HS-27A (cell line): ENCODE results near the gene CLASP2.

Experiments used
- DNase-seq: peaks from one replicate; pipeline ENCODE4 v3.0.0-alpha.2; 2012; ENCODE audit warnings: low read depth, missing footprints

The CLASP2 gene

DNA sequence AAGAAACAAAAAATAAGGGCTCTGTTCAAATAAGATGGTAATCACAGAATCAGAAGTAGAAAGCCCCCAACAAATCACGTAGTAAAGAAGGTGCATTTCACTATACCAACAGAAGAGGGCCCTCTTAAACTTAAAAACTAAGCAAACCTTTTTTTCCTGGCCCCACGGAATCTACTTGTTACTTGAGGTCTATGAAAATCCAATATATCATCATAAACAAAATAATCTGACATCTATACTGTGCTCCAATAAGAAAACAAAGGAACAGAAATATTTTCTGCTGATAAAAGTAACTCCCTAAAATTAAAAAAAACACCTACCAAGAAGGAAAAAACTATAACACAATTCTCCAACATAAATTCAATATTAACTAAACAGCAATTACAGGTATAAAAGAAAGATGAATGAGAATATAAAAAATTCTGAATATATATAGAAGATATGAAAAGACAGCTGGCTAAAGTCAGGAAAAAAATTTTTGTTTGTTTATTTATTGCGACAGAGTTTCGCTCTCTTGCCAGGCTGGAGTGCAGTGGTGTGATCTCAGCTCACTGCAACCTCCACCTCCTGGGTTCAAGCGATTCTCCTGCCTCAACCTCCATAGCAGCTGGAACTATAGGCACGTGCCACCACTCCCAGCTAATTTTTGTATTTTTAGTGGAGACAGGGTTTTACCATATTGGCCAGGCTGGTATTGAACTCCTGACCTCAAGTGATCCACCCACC is 81.8 kb downstream of the CLASP2 start:
- DNase-seq: peak; percentile 12

DNA sequence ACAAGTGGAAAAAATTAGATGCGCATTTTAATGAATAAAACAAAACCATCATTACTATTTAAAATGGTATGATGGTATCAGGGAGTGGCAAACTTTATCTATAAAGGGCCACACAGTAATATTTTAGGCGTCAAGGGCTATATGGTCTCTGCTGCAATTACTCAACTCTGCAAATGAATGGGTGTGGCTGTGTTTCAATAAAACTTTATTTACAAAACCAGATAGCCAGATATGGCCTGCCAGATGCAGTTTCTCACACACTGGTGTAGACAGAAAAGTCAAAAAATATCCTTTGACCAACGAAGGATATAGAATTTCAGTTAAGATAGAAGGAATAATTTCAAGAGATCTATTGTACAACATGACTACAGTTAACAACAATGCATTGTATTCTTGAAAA is 83.8 kb downstream of the CLASP2 start:
- DNase-seq: no peak

DNA sequence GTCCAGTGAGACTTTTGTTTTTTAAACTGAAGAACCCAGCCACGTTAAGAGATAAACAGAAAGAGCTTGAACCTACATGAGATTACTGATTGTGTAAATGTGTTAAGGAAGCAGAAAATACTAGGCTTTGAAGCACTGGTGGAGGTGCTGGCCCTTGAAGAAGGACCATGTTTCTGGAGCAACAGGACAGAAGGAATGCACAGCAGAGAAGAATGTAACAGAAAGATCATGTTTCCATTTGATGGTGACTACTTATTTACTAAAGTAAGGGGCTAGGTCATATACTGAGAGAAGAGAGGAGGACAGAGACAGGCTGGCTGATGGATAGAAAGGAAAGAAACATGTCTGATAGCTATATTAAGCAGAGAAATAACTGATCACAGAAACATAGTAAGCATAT is 88.8 kb downstream of the CLASP2 start:
- DNase-seq: no peak

DNA sequence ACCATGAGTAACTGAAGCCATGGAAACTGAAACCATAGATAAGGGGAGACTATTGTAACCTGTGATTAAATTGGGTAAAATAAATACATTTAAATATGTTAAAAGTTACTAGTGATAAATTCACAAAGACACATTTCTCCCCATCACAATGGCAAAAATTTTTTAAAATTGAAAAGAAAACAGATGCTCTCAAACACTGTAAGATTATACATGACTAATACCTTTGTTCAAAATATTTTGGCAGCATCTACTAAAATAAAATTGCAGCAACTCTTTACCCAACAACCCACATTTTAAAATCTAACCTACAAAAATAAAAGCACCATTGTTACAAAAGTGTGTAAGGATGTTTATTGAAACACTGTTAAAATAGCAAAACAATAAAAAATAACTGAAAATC is 93.3 kb downstream of the CLASP2 start:
- DNase-seq: no peak

DNA sequence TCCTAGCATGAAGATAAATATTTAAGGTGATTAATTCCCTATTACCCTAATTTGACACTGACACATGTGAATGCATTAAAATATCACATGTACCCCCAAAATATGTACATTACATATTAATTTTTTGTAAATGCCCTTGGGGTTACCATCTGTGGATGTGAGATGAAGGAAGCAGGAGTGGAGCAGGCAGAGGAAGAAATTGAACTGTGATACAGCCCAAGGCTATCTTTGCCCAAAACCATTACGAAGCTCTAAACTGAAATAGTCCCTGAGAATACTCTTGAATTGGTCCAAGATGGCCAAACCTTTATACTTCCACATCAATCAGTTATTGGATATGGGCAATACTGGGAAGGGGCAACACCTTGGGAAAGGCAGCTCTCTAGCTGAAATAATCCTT is 105.0 kb downstream of the CLASP2 start:
- no peak for DNase-seq

DNA sequence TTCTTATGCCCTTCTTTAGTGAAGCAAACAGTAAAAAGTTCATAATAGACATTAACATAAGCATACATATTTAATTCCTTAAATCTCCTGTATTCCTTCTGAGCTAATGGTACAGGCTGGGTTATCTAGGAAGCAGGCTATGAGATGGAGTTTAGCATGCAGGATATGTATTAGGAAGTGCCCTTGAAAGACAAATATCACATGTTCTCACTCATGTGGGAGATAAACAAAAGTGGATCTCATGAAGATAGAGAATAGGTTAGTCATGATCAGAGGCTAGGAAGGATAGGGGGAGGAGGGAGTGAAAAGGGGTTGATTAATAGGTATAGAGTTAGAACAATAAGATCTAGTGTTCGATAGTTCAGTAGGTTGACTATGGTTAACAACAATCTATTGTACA is 105.4 kb downstream of the CLASP2 start:
- no peak for DNase-seq

DNA sequence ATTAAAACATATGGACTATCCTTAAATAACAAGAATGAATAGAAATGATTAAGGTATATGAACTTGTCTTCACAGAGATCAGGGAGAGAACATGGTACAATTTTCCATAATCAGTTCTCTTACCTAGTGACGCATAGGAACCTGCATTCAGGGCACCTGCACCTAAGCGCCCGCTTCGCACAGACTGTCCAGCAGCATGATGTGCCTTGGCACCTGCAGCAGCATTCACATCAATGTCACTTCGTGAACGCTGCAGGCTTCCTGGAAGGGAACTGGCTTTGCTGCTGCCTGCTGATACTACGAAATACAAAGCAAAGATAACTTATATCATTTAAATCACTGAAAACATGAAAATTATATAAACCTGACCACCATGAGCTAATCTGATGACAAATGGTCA is 115.2 kb downstream of the CLASP2 start:
- DNase-seq: no peak

DNA sequence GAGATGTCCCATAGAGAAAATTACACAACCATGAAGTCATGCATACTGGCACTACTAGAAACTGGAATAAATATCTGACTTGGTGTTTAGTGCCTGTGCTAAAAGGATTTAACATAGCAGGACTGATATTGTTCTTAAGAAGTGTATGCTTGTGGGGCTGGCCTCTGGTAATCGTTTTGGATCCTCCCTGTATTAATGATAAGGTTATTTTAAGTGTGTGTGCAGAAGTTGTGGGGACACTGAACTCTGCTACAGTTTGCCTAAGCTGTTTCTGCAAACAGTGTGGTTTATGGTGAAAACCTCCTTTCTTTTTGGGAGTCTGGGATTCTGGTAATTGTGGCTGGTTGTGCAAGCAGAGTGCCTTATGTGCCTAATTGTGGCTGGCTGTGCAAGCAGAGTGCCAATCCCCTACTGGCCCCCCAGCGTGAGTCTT is 120.8 kb downstream of the CLASP2 start:
- DNase-seq: no peak

DNA sequence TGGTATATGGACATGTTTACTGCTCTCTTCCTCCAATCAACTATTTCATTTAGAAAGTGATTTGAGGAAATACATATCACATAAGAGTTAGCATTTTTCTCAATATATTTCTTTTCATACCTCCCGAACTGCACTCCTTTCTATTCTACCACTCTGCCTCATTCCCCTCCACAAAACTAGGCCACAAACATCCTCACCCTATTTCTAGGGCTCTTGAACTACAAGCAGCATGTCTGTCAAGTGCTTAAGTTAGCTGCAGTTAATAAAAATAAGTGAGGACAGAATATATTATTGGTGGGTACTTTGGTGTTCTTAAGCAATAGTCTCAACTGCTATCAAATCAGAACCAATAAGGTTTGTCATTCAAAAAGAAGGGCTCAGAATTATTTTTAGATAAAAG is 125.1 kb downstream of the CLASP2 start:
- DNase-seq: no peak

DNA sequence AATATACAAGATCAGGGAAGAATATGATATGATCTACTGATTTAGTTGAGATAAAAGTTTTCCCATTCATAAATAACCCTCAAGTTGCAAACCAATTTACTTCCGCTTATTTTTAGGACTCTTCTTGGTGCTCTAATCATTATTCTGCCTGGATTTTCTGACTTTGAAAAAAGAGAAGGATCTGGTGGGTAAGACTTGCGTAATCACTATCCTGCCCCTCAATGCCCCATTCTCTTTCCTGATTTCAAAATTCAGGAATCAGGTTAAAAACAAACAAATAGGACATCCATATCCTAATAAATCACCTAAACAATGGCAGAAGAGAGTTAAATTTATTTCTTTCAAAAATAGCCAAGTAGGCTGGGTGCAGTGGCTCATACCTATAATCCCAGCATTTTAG is 127.5 kb downstream of the CLASP2 start:
- no peak for DNase-seq

DNA sequence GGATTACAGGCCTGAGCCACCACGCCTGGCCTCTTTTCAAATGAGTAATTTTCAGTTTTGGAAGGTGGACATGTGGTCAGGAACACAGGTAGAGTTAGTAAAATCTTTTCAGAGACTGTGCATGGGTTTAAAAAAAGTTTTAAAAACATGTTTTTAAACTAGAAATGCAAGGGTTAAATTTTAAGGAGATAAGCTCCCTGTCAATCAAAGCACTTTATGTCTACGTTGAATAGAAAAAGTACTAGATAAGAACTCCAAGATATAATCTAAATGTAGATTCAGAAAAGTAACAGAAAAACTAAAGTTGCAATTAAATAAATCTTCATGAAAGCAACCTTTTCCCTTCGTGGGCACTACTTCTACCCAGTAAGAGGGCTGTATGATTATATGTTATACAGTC is 131.7 kb downstream of the CLASP2 start:
- no peak for DNase-seq

DNA sequence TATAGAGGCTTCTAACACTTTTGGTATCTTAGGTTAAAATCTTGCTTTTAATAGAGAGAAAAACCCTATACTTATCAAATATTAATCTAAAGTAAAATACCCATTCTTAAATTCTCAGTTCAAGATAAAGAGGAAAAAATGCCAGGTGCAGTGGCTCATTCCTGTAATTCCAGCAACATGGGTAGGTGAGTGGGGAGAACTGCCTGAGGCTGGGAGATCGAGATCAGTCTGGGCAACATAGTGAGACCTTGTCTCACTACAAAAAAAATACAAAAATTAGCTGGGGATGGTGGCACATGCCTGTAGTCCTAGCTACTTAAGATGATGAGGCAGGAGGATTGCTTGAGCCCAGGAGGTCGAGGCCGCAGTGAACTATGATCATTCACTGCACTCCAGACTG is 135.8 kb downstream of the CLASP2 start:
- no peak for DNase-seq

DNA sequence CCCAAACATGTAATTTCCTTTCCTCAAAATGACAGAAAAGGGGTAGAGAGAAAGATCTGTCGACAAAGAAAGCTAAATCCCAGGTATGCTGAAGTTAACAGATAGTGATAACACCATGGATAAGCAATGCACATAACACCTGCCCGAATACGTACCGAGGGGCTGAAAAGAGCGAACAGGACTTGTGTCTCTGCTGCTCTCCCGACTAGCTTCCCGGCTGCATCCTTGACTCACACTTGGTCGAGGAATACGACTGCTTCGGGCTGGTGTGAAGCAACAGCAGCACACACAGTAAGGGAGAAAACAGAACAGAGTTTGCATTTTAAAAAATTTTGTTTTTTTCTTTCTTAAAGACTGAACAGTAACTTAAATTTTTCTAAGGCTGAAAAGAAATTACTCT is 136.4 kb downstream of the CLASP2 start:
- DNase-seq: no peak

DNA sequence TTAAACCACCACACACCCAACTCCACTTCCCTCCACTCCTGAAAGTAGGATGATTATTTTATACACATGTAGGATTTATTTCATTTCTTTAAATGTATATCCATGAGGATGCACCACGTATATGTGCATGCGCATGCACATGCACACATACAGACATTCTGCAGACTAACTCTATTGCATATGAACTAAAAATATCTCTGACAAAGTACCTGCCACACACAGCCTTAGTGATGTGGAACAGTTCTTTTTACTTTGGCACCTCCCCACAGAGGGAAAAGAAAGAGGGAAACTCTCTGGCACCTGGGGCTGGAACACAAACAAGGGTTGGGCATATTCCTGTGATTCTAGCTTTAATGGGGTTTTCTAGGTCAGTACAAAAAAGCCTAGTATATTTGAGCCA is 138.2 kb downstream of the CLASP2 start:
- no peak for DNase-seq

DNA sequence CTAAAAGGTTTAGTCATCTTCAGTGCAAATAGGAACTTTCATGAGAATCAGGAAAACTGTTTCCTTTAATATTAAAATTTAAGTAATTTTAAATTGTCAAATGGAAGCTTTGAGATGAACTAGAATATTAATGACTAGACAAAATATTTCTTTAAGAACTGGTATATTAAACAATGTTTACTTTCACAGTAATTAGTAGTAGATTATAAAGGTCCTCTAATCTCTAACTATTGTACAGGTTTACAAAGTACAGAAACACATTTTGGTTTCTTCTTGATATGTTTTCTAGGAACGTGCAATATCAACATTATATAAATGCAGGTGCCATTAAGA is 138.9 kb downstream of the CLASP2 start:
- no peak for DNase-seq

DNA sequence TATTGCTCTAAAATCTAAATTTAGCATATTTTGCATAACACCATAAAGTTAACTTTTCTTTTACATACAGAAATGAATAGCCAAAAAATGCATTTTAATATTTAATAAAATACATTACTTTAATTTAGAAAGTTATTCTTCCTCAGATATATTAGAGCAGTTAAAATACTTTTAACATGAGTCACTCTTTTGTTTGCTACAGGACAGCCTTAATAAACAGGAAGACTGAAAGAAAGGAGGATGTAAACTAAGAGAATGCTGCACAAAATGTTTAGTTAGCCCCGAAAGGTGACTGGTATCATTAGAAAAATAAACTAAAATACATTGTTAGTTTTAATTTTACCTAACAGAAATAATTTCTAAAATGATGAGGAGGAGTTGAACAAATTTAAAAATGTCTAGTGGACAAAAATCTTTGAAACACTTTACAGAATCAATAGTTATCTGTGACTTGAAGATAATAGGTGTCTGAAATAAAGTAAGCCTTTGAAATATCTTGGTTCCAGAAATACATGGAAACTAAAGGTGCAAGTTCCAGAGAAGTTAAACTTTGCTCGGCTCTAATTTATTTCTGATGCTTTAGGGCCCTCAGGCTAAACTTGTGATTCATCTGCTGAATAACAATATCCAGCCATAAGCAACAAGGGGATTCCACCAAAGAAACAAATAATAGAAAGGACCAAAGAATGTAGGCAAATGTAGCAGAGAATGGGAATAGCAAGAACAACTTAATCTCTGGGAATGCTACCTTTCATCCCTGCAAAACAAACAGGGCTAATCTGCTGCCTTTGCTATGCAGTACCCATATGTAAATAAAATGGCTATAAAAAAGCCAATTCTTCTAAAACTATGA is 139.5 kb downstream of the CLASP2 start:
- no peak for DNase-seq

DNA sequence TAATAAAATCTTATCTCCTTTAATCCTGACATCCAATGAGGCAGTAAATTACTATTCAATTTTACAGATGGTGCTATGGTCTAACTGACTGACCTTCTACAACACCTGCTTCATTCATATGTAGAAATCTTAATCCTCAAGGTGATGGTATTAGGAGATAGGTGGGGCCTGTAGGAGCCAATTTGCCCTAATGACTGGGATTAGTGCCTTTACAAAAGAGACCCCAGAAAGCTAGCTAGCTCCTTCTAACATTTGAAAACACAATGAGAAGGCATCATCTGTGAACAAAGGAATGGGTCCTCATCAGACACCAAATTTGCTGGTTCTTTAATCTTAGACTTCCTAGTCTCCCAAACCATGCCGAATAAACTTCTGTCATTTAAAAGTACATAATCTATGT is 140.5 kb downstream of the CLASP2 start:
- DNase-seq: no peak

DNA sequence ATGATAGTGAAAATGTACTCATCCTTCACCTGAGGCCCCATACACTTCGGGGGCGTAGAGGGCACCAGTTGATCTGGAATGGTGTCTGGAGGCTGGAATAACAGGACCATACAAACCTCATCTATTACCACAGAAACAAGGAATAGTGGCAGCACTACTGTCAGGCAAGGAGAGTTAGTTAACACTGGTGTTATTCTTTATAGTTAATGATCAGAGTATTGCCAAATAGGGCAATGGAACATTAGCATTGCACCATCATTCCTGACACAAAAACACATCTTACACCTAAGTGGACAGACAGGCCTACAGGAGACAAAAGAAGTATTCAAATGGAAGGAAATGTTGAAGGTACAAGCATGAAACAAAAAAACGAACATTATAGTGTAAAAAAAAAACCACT is 140.9 kb downstream of the CLASP2 start:
- no peak for DNase-seq

DNA sequence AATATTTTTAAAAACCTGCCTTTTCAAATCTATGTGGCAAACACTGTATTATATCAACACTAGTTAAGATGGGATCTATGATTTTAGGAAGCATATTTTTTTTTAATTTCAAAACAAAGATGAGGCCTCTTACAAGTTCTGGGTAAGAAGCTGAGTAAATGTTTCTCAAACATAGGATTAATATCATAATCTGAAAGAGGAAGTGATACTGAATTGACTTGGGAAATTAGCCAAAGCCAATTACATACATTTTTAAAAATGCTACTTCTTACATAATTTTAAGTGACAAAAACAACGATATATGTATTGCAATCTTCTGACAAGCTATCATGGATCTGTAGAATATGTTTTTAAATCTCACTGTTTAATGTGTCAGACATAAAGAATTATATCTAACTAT is 142.7 kb downstream of the CLASP2 start:
- DNase-seq: no peak

DNA sequence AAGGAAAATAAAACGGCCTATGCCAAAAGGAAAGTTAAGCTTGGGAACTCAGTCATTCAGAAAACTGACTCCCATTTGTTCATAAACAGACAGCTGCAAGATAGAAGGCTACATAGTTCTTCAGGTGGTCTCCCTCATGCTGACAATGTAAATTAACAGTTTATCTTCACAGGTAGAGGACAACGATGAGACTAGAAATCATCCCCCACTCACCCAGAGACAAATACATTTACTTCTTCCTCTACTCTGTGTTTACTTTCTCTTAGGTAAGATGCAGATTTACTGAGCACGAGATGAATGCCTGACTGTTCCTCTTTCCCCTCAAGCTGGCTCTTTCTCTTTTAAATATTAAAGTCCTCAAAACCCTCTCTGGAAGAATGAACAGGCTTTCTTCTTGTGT is 160.2 kb downstream of the CLASP2 start:
- DNase-seq: no peak

DNA sequence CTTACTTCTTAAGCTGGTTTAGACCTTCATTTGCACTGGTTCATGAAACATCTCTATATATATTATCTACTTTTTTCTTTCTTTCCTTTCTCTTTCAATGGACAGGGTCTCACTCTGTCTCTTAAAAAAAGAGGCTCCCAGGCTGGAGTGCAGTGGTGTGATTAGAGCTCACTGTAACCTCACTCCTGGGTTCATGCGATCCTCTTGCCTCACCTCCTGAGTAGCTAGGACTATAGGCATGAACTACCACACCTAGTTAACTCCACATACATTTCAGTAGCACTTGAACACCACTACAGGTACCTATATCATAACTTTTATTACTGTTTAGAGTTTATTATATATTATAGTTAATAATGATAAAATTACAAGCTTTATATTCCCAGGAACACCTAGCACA is 160.8 kb downstream of the CLASP2 start:
- no peak for DNase-seq

DNA sequence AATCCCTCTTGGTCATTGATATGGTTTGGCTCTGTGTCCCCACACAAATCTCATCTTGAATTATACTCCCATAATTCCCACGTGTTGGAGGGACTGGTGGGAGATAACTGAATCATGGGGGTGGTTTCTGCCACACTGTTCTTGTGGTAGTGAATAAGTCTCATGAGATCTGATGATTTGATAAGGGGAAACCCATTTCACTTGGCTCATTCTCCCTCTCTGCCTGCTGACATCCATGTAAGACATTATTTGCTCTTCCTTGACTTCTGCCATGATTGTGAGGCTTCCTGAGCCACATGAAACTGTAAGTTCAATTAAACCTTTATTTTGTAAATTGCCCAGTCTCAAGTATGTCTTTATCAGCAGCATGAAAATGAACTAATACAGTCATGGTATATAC is 171.0 kb downstream of the CLASP2 start:
- DNase-seq: no peak

DNA sequence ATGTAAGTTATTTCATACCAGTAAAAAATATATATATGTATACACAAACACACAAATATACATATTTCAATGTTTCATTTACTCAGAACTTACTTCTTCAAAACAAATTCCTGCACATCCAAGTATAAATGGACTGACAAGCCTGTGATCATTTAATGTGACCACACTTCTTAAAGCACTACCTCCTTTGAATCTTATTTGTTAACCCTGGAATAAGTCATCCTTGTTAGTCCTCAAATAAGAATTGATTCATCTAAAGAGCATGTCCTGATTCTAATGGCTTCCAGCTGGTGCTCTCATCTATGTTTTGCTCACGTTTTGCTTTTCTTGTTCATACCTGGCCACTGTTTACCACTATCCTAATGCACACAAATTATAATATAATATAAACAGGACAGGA is 173.9 kb downstream of the CLASP2 start:
- no peak for DNase-seq

DNA sequence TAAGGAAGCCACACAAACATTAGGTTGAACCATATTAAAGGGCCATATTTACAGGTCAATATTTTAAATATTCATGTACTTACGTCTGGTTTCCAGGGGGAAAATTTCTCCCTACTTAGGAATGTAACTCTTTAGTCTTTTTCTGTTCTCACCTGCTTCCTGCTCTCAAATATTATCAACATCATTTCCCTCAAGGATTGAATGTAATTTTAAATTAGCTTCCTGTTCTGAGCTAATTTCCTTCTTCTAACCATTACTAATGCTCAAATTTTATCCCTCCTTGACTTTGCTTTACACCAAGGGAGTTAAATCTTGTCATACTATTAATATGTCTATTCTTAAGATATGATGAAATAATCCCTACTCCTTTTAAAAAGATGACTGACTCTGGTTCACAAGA is 174.5 kb downstream of the CLASP2 start:
- DNase-seq: no peak
